Activated CD8-positive, alpha-beta memory T cell treated with anti-CD3 and anti-CD28 coated beads, Interleukin-2, amount 50 U/mL, for 1 hour (primary cell): ENCODE measurements around the gene TBL3.
"Not testable (repeated sequence)": the region's sequence is repeated elsewhere in the genome, so short reads cannot be mapped to it uniquely, and the experiment has no call there.

Source experiments
- DNase-seq: peaks from one replicate; pipeline ENCODE4 v3.0.0-alpha.2; 2020; ENCODE audit errors: extremely low read depth

The TBL3 gene

DNA sequence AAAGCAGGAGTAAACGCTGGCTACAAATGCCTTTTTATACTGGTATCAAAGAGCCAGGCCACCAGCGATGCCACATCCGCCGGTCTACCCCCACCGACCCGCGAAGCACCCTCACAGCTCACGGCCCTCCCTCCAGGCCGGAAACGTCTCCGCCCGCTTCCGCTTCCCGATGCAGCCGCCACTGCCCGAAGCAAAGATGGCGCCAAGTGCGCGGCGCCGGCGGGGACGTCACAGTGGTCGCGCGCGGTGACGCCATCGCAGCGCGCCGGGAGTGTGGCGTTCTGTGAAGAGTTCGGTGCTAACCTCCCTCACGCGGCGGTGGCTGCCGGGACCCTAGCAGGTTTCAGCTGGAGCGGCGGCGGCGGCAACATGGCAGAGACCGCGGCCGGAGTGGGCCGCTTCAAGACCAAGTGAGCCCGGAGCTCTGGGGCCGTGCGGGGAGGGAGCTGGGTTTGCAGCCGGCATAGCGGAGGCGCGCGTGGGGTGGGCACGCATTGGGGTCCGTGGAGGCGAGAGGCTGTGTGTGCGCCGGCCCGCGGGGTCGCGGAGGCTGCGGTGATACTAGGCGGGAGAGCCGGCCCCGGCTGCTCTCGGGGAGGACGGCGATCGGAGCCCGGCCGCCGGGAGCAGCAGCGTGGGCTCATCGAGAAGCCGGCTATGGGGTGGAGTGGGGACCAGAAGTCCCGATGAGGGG lies at the start of gene TBL3:
Gene TBL3 (plus strand): TSS at position 258 of the 694 bp plus-strand sequence. CDS start 112 bp downstream, at position 370.
- DNase-seq, result peak; percentile 84

DNA sequence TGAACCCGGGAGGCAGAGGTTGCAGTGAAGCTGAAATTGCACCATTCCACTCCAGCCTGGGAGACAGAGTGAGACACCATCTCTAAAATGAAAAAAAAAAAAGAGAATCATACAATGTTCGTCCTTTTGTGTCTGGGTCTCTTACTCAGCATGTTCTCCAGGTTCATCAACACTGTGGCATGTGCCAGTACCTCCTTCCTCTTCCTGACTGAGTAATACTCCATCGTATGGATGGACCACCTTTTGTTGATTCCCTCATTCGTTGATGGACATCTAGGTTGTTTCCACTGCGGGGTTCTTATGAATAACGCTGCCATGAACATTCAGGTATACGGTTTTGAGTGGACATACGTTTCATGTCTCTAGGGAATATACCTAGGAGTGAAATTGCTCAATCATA lies 49.5 kb upstream of the TBL3 start:
- no peak for DNase-seq

DNA sequence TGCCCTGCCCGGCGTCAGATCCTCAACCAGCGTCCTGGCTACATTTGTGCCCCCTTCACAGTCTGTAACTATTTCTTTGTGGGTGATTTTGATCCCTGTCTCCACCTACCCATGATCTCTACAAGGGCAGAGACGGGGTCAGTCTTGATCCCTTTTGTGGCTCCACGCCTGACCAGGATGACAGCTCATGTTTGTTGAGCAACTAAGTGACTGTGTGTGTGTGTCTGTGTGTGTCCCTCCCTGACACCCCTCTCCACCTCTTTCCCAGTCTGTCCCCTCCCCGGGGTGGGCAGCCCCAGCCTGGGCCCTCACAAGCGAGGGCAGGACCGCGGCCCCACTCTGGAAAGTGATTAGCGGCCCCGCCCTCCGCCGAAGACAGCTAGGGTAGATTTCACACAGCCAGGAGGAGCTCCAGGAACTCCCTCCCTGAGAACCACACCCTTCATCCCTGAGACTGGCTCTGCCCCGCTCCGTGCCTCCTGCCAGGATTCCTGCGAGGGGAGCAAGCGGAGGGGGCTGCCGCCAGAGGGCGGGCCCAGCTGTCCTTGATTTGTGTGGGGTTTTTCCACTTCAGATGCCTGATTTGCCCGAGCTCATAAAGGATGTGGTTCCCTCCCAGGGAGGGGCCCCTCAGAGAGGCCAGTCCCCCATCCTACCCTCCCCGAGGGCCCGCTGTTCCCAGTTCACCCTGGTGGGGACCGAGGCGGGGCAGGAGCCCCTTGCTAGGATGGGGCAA lies 48.4 kb upstream of the TBL3 start:
- DNase-seq, result no peak

DNA sequence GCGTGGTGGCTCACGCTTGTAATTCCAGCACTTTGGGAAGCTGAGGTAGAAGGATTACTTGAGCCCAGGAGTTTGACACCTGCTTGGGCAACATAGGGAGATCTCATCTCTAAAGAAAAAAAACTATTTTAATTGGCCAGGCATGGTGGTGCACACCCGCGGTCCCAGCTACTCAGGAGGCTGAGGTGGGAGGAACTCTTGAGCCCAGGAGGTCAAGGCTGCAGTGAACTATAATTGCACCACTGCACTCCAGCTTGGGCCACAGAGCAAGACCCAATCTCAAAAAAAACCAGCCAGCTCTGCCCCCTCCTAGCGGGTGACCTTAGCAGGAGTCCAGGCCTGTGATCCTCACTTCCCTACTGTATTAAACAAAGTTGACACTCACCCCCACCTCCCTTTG lies 47.8 kb upstream of the TBL3 start:
- no peak for DNase-seq

DNA sequence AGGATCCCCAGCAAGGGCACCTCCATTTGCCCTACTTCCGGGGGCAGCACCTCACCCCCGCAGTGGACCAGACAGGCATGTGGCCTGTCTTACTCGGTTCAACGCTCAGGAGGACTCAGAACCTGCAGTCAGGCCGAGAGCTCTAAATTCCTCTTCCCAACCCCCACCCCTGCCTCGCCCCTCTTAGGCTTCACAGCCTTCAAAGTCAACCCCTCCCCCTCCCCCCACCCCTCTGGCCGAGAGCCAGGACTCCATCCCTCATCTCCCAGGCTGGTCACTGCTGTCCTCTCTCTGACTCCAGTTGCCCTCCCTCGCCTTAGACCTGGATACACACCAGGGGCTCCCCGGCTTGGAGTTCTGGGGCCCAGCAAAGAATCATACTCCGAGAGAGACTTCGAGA lies 45.6 kb upstream of the TBL3 start:
- no peak for DNase-seq

DNA sequence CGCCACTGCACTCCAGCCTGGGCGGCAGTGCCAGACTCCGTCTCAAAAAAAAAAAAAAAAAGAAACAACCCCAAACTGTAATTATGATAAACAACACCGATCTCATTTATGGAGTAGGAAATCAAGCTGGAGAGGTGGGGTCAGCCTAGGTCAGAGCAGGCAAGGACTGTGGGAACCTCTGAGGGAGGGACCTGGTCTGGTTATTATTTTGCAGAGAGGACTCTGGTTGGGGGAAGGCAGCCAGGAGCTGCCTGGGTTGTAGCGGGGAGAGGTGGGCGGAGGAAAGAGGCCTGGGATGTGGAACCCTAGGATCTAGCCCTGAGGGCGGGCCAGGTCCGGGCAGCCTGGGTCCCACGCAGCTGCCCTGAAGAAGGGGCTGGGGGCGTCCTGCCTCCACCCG lies 42.7 kb upstream of the TBL3 start:
- no peak for DNase-seq

DNA sequence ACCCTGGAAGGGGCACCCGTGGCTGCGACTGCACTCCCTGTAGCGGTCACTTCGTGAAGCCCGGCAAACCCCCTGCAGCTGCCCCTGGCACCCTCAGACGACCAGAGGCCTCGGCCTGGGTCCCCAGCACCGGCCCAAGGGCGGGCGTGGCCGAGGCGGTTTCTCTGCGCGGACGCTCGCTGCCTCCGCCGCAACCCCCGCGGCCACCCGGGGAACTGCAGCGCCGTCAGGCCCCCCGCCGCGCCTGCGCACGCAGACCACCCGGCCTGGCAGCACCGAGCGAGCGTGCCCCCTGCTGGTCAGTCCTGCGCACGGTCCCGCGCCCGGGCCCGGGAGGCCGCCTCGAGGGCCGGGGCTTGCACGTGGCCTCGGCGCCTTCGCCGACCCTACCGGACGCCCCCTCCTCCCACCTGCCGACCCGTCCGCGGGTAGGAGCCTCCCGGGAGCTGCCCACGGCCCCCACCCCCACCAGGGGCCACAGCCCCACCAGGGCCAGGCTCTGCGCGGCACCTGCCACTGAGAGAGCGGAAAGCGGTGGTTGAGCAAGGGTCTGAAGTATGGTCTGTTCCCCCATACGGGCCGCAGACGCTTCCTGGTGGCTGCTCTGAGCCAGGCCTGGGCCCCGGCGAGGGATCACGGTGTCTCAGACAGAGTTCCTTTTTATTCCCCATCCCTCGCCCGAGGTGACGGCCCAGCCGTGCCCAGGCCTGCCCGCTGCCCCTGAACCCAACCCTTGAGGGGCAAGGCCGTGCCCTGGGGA lies 42.1 kb upstream of the TBL3 start:
- DNase-seq, result peak; percentile 69

DNA sequence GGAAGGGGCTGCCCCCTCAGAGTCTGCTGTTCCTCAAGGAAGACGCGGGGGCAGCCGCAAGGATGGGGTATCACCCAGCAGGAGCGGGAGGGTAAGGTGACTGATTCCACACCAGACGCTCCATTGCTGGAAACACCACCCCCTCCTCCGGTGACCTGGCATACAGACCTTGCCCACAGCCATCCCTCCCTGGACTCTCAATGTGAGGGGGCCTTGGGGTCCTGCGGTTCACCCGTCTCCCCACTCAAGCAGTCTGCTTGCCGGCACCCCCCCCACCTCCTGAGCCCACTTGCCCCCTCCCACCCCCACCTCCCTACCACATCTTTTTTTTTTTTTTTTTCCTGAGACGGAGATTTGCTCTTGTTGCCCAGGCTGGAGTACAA lies 41.5 kb upstream of the TBL3 start:
- no peak for DNase-seq

DNA sequence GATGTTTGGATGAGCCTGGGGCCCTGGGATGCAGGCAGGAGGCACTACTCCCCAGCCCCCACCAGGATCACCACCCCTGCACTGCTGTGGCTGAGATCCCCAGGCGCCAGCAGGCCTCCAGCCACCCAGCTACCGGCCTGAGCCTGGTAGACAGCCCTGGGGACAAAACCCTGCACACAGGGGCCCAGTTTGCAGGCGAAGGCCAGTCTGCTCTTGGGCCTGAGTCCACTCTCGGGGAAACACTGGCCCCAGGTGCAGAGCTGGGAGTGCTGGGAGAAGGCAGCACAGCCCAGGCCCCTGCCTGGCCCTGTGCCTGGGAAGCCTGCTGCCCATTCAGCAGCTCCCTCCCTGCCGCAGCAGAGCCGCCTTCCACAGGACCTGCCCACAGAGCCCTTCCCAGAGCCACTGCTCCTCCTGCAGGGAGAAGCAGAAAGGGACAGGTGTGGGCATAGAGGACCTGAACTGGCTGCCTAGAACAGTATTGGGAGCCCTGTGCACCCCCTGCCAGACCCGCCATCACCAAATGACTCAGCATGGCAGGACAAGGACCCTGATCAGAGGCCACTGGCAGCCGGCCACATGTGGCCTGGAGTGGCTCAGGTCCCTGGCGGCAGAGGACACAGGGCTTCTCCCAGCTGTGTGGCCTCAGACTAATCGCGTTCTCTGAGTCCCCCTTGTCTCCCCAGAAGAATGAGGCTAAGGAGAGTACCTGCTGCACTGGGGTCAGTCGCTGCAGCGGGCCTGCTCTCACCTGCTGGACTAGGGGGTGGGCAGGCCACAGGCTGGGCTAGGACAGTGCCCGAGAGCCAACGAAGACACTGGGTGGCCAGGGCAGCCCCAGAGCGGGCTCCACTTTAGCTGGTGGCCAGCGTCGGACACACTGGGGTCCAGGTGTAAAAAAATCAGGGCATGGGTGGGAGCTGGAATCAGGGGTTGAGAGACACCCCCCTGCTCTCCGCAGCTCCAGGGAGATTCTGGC lies 39.5 kb upstream of the TBL3 start:
- no peak for DNase-seq

DNA sequence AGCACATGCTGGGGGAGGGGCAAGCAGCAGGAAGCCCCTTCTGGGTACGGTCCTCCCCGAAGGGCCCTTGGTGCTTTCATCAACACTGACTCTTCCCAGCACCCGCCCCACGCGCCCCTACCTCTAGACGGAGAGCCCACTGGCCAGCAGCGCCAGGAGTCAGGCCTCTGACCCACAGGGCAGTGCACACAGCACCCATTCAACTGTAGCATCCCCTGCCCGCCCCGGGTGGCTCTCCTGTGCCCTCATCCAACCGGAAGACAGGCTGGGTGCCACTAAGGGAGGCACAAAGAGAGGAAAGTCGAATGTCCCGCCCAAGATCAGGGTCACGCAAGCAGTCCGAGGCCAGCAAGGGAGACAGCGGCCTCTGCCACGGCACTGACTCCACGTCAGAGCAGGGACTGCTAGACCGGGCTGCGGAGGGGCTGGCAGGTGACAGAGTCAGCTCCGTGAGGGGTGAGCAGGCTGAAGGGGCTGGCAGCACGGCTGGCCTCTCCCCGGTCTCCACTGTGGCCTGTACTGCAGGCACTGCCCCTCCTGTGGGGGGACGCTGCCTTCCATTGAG lies 38.7 kb upstream of the TBL3 start:
- DNase-seq, result no peak

DNA sequence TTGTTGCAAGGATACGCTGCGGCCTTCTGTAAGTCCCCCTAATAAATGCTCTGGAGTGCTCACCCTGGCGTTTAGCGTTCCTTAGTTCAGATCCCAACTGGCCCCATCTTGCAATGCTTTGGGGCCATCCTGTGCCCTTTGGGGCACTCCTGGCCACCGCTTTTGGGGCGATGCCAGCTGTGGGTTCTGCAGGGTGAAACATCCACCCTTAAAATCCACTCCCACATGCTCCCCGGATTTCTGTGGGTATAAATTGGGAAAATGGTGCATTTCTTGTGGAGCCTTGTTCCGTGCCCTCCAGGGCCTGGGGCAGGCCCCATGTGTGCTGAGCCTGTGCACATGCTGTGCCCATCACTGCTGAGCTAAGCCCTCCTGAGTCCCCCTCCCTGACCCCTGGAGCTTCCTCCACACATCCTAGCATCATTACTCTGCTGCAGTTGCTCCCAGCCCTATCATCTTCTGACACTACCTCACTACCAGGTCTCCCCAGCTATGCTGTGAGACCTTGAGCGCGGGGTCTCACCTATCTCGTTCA lies 34.8 kb upstream of the TBL3 start:
- no peak for DNase-seq

DNA sequence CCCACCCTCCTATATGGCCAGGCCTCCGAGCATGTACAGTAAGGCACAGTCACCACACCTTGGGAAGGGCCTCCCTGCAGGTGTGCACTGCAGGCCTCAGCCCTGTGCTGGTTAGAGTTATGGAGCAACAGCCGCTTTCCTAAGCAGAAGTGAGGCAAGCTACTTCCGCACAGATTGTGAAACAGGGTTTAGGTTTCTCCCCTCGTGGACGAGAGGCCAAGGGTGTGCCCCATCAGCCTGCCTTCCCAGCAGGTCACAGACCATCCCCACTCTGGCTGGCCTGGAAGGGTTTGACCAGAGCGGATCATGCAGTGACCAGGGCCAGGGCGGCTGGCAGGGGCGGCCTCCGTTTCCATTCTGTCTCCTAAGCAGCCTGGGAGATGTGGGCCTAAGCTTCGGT lies 33.5 kb upstream of the TBL3 start:
- DNase-seq, result no peak

DNA sequence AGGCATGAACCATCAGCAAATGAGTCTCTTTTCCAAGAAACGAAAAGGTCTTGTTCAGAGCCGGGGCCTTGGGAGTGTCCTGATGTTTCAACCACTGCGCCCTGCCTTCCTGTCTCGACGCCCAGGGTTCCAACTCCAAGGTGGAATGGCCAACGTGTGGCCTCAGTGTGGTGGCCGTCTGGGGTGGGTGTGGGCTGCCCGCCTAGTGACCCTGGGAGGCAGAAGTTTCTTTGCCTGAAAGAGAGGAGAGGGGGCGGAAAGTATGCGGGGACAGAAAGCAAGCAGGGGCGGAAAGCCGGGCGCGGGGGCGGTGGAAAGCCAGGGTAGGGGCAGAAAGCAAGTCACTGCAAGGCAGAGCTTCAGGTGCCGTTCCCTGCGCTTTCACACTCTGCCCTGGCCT lies 32.9 kb upstream of the TBL3 start:
- DNase-seq, result no peak

DNA sequence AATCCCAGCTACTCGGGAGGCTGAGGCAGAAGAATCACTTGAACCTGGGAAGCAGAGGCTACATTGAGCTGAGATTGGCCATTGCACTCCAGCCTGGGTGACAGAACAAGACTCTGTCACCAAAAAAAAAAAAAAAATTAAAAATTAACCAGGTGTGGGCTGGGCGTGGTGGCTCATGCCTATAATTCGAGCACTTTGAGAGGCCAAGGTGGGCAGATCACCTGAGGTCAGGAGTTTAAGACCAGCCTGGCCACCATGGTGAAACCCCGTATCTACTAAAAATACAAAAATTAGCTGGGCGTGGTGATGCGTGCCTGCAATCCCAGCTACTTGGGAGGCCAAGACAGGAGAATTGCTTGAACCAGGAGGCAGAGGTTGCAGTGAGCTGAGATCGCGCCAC lies 32.0 kb upstream of the TBL3 start:
- not testable (repeated sequence) for DNase-seq

DNA sequence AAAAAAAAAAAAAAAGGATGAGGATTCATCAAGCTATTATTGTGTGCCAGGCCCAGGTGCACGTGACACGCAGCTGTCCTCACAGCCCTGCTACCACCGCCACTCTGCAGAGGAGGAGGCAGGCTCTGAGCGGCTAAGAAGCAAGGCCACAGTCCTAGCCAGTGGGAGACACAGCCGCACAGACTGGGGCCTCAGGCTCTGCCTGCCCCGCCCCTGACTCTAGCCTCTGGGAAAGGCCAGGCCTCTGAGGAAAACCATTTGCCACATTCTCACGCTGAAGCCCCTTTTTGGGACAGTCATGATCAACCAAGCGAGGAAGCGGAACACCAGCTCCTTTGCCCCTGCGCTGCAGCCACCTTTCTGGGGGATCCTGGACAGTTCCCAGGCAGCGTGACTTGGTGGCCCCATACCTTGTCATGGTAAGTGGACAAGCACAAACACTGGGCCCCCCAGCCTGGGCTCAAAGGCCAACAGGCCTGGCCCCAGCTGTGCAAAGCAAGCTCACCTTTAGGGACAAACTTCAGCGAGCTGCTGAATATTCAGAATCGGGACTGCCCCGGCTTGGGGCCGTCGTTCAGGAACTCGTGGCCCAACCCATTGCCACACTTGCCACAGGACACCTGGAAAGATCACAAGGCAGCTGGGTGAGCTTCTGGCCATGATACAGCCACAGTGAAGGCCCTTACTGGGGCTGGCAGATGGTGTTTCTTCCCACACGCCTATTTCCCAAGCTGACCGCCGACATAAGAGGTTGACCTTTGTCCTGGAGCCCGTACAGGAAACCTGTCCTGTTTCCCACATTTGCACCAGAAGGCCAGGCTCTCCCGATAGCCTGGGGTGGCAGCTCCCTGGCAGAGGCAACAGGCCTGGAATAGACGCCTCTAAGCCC lies 31.3 kb upstream of the TBL3 start:
- no peak for DNase-seq

DNA sequence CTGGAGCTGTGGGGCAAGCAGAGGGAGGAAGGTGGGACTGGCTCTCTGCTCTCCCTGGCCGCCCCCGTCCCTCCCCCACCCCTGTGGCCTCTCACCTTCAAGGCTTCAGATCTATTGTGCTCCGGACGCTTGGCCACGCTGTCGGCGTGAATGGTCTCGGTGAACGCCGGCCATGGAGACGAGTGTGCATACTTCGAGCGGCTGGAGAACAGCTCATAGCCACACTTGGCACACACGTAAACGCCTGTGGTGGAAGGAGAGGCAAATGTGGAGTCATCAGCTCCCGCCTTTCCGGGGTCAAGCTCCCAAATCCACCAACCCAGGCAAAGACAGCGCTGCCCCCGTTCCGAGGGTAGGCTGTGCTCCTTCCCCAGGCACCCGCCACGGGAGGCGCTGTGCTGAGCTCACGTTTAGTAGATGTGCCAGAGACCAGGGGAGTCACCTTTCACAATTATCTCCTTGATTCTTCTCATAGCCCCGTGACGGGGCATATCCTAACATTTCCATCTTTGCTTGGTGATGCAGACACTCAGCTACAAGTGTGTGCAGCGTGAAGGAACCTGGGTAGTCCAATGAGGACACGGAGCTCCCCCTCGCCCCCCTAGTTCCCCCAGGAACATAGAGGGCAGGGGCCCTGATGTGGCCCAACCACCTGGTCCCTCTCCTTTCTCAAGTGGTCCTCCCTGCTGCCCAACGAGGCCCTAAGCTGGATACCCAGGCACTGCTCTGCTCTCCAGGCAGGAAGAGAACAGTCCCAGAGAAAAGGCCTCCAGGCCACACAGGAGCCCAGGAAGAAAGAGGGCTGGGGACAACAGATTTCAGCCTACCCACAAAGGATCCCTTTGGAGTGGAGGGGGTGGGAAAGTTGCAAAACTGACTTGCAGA lies 30.4 kb upstream of the TBL3 start:
- DNase-seq, result no peak

DNA sequence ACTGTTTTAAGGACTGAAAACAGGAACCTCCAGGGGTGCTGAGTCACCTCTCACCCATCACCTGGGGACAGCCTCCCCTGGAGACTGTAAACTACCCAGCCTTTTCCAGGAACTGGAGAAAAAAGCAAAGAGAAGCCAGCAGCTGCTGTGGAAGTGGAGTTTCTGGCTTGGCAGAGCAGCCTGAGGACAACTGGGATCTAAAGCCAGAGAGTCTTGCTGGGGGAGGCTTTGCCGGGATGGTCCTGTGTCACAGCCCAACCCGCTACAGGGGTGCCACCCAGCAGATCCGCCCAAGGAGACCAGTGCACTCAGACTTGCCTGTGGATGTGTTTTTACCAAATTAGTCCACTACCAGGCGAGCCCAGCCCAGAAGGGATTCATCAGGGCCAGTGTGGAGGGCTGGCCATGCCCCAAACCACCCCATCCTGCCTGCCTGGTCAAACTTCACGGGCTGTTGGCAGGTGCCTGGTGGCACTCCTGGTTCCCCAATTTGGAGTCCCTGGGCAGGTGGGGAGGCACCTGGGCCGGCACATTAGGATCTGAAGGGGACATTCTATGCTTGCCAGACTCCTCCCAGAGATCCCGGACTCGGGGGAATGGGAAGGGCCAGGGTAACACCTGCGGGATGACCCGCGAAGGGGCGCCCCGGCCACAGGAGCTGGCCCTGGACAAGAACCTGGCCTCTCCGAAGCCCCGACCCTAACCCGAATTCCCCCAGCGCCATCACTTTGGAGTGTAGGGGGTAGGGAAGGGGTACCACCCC lies 29.6 kb upstream of the TBL3 start:
- DNase-seq, result no peak
